Measurements from ENCODE around the gene ATP8B1.

The ATP8B1 gene

GRCh38 chr18:57696271-57696670 lies 106.8 kb downstream of the ATP8B1 start:
- no peak for TF ChIP-seq POLR2A (IDR thresholded peaks at IDR 0.05; ENCODE audit: low read depth, low read length)
- DNase-seq (ENCODE audit: insufficient read length, low spot score) (no peak), FAIRE-seq (no peak)

- FAIRE-seq (no peak), DNase-seq (ENCODE audit: insufficient read length, low spot score) (no peak)
- no peak for TF ChIP-seq POLR2A (IDR thresholded peaks at IDR 0.05; ENCODE audit: low read depth, low read length)
Observed at GRCh38 chr18:57691363-57691762, 111.8 kb downstream of the ATP8B1 start.

- DNase-seq (ENCODE audit: insufficient read length, low spot score) (no peak), FAIRE-seq (no peak)
- no peak for TF ChIP-seq POLR2A (IDR thresholded peaks at IDR 0.05; ENCODE audit: low read depth, low read length)
Observed at GRCh38 chr18:57687970-57688369, 115.1 kb downstream of the ATP8B1 start.

GRCh38 chr18:57683470-57683869 lies 119.6 kb downstream of the ATP8B1 start:
- DNase-seq (ENCODE audit: insufficient read length, low spot score): no peak
- no peak for FAIRE-seq
- TF ChIP-seq POLR2A (IDR thresholded peaks at IDR 0.05; ENCODE audit: low read depth, low read length): no peak

GRCh38 chr18:57677262-57678211 lies 125.6 kb downstream of the ATP8B1 start:
- no peak for FAIRE-seq
- no peak for TF ChIP-seq POLR2A (IDR thresholded peaks at IDR 0.05; ENCODE audit: low read depth, low read length)
- DNase-seq (ENCODE audit: insufficient read length, low spot score): no peak

DNA sequence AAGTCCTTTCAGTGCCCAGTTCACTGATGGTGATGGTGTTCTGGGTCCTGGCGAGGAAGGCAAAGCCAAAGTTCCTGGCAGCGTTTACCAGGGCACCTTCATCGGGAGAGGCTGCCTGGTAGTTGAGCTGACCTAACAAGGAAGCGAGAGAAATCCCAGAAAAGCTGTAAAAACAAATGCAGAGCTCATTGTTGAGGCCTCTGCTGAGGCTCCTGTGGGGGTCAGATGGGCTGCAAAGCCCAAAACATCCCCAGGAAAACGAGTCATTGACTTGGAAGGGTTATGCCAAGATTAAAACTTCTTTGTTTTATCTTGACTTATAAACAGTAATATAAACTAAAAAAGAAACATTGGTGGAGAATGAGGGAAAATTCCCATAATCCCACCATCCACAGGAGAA lies 128.2 kb downstream of the ATP8B1 start:
- no peak for FAIRE-seq
- TF ChIP-seq POLR2A (IDR thresholded peaks at IDR 0.05; ENCODE audit: low read depth, low read length): no peak
- DNase-seq (ENCODE audit: insufficient read length, low spot score): no peak

DNA sequence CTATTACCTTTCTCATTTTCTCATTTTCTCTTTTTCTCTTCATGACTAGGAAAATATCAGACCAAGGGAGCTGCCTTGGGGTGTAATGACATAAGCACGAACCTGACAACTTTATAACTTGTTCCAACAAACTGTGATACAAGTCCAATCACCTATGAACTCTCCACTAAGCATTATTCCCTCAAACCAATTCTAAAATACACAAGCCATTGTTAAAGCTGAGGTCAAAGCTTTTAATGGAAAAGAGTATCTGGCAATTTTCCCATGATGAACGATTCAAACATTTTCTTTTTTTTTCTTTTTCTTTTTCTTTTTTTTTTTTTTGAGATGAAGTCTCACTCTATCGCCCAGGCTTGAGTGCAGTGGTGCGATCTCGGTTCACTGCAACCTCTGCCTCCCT lies 133.1 kb downstream of the ATP8B1 start:
- no peak for FAIRE-seq
- DNase-seq (ENCODE audit: insufficient read length, low spot score): no peak
- no peak for TF ChIP-seq POLR2A (IDR thresholded peaks at IDR 0.05; ENCODE audit: low read depth, low read length)

DNA sequence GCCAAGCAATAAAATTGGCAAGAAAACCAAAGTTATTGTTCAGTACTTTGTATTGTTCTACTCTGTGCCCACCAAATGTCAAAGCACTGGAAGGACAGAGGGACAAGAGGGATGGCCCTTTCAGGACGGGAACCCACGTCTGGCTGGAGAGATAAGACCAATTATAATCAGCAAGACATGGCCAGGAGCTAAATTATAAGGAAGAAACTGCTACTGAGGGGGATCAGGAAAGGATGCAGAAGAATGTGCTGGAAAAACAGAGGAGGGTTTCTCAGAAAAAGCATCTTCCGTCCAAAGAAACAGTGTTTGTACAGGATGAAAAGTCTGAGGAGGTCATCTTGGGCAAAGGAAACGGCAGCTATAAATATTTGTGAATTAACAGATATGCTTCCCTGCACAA lies 135.1 kb downstream of the ATP8B1 start:
- no peak for DNase-seq (ENCODE audit: insufficient read length, low spot score)
- FAIRE-seq: no peak
- TF ChIP-seq POLR2A (IDR thresholded peaks at IDR 0.05; ENCODE audit: low read depth, low read length): no peak

GRCh38 chr18:57666818-57667497 lies 136.2 kb downstream of the ATP8B1 start:
- no peak for DNase-seq (ENCODE audit: insufficient read length, low spot score)
- no peak for TF ChIP-seq POLR2A (IDR thresholded peaks at IDR 0.05; ENCODE audit: low read depth, low read length)
- no peak for FAIRE-seq

DNA sequence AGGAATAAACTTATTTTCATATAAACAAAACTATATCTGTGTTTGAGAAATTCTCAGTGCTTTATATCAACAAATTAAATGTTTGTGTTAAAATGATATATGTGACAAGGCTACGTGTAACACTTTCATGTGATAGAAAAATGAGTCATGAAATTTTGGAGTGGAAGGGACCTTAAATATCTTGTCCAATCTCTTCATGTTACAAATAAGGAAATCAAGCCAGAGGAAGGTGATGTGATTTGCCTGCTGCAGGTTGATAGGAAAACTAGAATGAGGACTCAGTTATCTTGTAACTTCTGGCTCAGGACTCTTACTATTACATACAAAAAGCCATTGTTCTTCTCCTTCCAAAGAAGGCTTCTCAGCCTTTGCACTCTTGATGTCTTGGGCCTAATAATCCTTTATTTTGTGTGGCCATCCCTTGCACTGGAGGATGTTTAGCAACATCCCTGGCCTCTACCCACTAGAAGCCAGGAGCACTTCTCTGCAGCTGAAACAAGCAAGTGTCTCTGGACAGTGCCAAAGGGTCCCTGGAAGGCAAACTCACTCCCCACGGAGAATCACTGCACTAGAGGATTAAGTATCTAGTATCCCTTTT lies 138.4 kb downstream of the ATP8B1 start:
- FAIRE-seq (no peak), DNase-seq (ENCODE audit: insufficient read length, low spot score) (no peak)
- no peak for TF ChIP-seq POLR2A (IDR thresholded peaks at IDR 0.05; ENCODE audit: low read depth, low read length)

DNA sequence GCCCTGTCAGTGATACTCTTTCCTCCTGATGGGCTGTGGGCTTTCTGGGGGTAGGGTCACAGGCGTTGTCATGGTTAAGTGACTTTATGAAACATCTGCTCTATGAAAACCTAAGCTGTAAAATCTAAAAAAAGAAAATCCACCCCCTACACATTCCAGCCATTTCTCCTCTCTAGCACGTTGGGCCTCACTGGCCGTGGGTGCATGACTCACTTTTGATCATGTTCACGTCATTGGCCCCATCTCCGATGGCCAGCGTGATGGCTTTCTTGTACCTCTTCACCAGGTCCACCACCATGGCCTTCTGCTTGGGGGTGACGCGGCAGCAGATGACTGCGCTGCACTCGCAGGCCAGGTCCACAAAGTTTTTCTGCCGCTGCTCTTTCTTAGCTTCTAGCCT lies 142.2 kb downstream of the ATP8B1 start:
- FAIRE-seq: no peak
- no peak for DNase-seq (ENCODE audit: insufficient read length, low spot score)
- TF ChIP-seq POLR2A (IDR thresholded peaks at IDR 0.05; ENCODE audit: low read depth, low read length): no peak

- FAIRE-seq: no peak
- DNase-seq (ENCODE audit: insufficient read length, low spot score): no peak
- no peak for TF ChIP-seq POLR2A (IDR thresholded peaks at IDR 0.05; ENCODE audit: low read depth, low read length)
Observed at GRCh38 chr18:57659460-57660102, 143.5 kb downstream of the ATP8B1 start.

DNA sequence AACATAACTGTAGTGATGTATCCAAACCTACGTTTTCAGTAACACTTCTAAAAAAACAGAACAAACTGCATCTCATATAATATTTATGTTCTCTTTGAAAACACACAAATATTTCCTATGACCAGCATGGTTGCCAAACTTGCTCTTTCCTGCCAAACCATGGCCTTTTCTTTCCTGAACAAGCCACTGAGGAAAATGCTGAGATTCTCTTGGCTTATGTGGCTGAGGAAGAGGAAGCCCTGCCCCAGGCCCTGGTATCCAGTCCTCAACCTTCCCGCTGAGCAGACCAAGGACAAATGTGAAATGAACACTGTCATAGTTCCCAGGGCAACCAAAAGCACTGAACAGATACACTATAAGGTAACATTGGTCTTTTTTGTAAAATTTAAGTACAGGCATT lies 145.6 kb downstream of the ATP8B1 start:
- FAIRE-seq (no peak), DNase-seq (ENCODE audit: insufficient read length, low spot score) (no peak)
- TF ChIP-seq POLR2A (IDR thresholded peaks at IDR 0.05; ENCODE audit: low read depth, low read length): no peak

- DNase-seq (ENCODE audit: insufficient read length, low spot score) (no peak), FAIRE-seq (no peak)
- no peak for TF ChIP-seq POLR2A (IDR thresholded peaks at IDR 0.05; ENCODE audit: low read depth, low read length)
Observed at GRCh38 chr18:57655740-57656139, 147.4 kb downstream of the ATP8B1 start.
